CD4-positive, alpha-beta T cell (primary cell): ENCODE results near the gene PAQR4. TPM values are rescaled to one million over a fixed set of nuclear protein-coding genes. Genes with fewer than 3 reads are reported as not detected.

Experiments used
- ATAC-seq: fragments of 200-7000 bp; cut with Tn5 transposase; one replicate; pipeline ENCODE4 v1.10.0; 2022; ENCODE audit warnings: mild to moderate bottlenecking; ENCODE audit not compliant: poor library complexity
- CTCF ChIA-PET: fragments of 350-600 bp; sonication (Branson Sonifier 250); formaldehyde crosslinking; loops from one replicate; lab custom pipeline; 2021; ENCODE audit warnings: antibody characterized with exemption, inconsistent platforms; lab: Charles Lee
- POLR2A ChIA-PET: fragments of 350-600 bp; sonication (Branson Sonifier 250); formaldehyde crosslinking; loops from one replicate; lab custom pipeline; 2021; ENCODE audit warnings: antibody characterized with exemption, inconsistent platforms; lab: Charles Lee
- DNase-seq, 14 experiments: peaks; one replicate each; pipeline ENCODE4 v3.0.0-alpha.2; 2013 to 2020; ENCODE audit warnings: mixed read lengths in 2 of 14
- H3K27ac ChIP-seq, 2 donors: one replicate each; pipeline versions ENCODE4 v1.5.1 to v1.7.0; 2013; ENCODE audit warnings: low read length in 2 of 2, low read depth in 1 of 2, mild to moderate bottlenecking in 1 of 2
- H3K27me3 ChIP-seq, 2 experiments: 1 replicate in 1 of 2; 2 replicates in 1 of 2; pipeline versions ENCODE4 v1.6.1 to v1.7.0; 2013; ENCODE audit warnings: low read length in 2 of 2, control low read depth in 1 of 2, mild to moderate bottlenecking in 1 of 2, moderate library complexity in 1 of 2; ENCODE audit not compliant: insufficient read depth in 2 of 2, control insufficient read depth in 1 of 2
- H3K36me3 ChIP-seq: one replicate; pipeline ENCODE4 v1.6.1; 2013; ENCODE audit warnings: low read length, control low read depth; ENCODE audit not compliant: insufficient read depth
- H3K4me1 ChIP-seq: one replicate; pipeline ENCODE4 v1.6.1; 2013; ENCODE audit warnings: low read length, control low read depth; ENCODE audit not compliant: insufficient read depth
- H3K4me3 ChIP-seq: one replicate; pipeline ENCODE4 v1.5.1; 2013; ENCODE audit warnings: mild to moderate bottlenecking, low read length, moderate library complexity
- H3K9me3 ChIP-seq, 2 experiments: 1 replicate in 1 of 2; 2 replicates in 1 of 2; pipeline versions ENCODE4 v1.6.1 to v1.7.0; 2013; ENCODE audit warnings: low read length in 2 of 2, mild to moderate bottlenecking in 2 of 2, control low read depth in 1 of 2, moderate library complexity in 1 of 2; ENCODE audit not compliant: control insufficient read depth in 1 of 2, insufficient read depth in 1 of 2
- H3K27ac Mint-ChIP-seq: one replicate; pipeline ENCODE4 v1.8.0; 2020; ENCODE audit warnings: mixed read lengths
- H3K27me3 Mint-ChIP-seq: one replicate; pipeline ENCODE4 v1.8.0; 2021; ENCODE audit warnings: mixed read lengths
- H3K36me3 Mint-ChIP-seq: one replicate; pipeline ENCODE4 v1.8.0; 2021; ENCODE audit warnings: low read depth, mixed read lengths
- H3K4me1 Mint-ChIP-seq: one replicate; pipeline ENCODE4 v1.8.0; 2021; ENCODE audit warnings: low read depth, mixed read lengths
- H3K4me3 Mint-ChIP-seq: one replicate; pipeline ENCODE4 v1.8.0; 2020; ENCODE audit warnings: mild to moderate bottlenecking, mixed read lengths
- H3K9me3 Mint-ChIP-seq: one replicate; pipeline ENCODE4 v1.8.0; 2020; ENCODE audit warnings: mixed read lengths
- intact Hi-C, 2 experiments: fragments of 100-400 bp; cut with DNase I in 1 of 2; cut with micrococcal nuclease in 1 of 2; formaldehyde crosslinking; loops; one replicate each; pipeline versions ENCODE4 v1.15.1 to v1.9.0; 2023 to 2025; cut with DNase I, micrococcal nuclease
- polyA plus RNA-seq, 2 donors: library from polyadenylated mRNA; unstranded; fragments of 120-200 nt; gene quantifications; one replicate each; pipeline ENCODE4 v1.2.1, GENCODE V29; 2013
- total RNA-seq, 174 experiments: library from RNA in 2 of 174; stranded (reverse) in 2 of 174; gene quantifications; one replicate each; pipeline ENCODE4 v1.2.3 and lab custom pipeline; 2021 to 2026
- TF ChIP-seq, protein P1 (sequence below): fragments of 200-600 bp; IDR thresholded peaks from one replicate; pipeline ENCODE4 v1.8.0; 2022; ENCODE audit warnings: antibody characterized with exemption, mild to moderate bottlenecking

PAQR4 gene
- total RNA-seq (under 1 TPM; 0.39 to 0.44 TPM), total RNA-seq (lab: John Stamatoyannopoulos, UW) (0.20 to 56.6 (median 2.2) reads per million in 172 experiments)
- 2.6 TPM for polyA plus RNA-seq (2013, experiment 1 of 2)
- 3.1 TPM for polyA plus RNA-seq (2013, experiment 2 of 2)

DNA sequence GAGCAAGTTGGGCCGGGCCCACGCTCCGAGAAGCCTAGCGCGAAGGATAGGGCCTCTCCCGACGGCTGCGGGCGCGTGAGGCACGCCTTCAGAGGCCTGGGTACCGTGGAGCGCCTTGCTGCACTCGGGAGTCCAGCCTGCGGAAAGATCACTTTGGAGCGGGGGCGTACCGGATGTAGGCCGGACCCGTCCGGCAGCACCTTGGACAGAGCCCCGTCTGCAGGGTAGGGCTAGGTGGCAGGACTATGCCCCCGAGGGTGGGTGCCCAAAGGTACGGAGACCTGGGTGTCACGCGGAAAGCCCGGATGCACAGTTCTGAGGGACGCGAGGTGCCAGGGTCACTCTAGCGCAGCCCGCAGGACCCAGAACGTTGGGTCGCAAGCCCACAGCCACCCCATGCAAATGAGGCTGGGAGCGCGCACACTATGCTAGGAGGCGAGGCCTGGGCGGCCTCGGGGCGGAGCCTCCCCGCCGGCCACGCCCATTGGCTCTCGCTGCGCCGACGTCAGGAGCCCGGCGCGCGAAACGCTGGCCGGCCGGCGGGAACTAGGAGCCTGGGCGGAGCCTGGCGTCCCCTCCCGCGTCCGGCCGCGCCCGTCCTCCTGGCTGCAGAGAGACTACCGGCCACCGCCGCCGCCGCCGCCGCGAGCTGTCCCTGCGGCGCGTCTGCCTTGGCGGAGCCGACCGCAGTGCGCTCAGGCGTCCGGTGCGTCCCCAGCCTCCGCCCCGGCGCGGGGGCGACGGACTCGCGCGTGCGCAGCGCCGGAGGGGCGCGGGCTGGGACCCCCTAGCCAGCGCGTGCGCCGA lies at the start of gene PAQR4:
Gene PAQR4, plus strand, starts transcription at position 611 of the 807 bp plus-strand sequence. CDS start 327 bp downstream, outside the sequence.
- no peak within 1 kb of the TSS for H3K27ac ChIP-seq
- no peaks in the 10 kb centered on the region for H3K9me3 Mint-ChIP-seq
- H3K9me3 ChIP-seq: peaks cover 0 to 28% of the 10 kb centered on the region in 2 experiments
- H3K27me3 Mint-ChIP-seq: peaks cover 37% of the 10 kb centered on the region
- H3K4me3 Mint-ChIP-seq: peak within 1 kb of the TSS; percentile 81
- DNase-seq (peak; percentile 44 to 91 (median 66)), ATAC-seq (peak; percentile 69)
- peaks cover 63% of the 10 kb centered on the region for H3K4me1 ChIP-seq
- CTCF ChIA-PET: interaction anchor here (1.3 kb wide), 1 partner anchor 14 kb away, joined by 4 read pairs; no protein-coding TSS in a partner anchor
- H3K36me3 Mint-ChIP-seq: no peaks in the 10 kb centered on the region
- H3K4me1 Mint-ChIP-seq: peaks cover 27% of the 10 kb centered on the region
- peak within 1 kb of the TSS; percentile 56 for H3K4me3 ChIP-seq
- no peaks in the 10 kb centered on the region for H3K36me3 ChIP-seq
- POLR2A ChIA-PET: interaction anchor here (1.0 to 5.0 kb wide), 2 partner anchors 12 to 57 kb away, joined by 3 to 22 read pairs; partner anchors contain the start of genes FLYWCH1 and PKMYT1
- TF ChIP-seq, protein P1, sequence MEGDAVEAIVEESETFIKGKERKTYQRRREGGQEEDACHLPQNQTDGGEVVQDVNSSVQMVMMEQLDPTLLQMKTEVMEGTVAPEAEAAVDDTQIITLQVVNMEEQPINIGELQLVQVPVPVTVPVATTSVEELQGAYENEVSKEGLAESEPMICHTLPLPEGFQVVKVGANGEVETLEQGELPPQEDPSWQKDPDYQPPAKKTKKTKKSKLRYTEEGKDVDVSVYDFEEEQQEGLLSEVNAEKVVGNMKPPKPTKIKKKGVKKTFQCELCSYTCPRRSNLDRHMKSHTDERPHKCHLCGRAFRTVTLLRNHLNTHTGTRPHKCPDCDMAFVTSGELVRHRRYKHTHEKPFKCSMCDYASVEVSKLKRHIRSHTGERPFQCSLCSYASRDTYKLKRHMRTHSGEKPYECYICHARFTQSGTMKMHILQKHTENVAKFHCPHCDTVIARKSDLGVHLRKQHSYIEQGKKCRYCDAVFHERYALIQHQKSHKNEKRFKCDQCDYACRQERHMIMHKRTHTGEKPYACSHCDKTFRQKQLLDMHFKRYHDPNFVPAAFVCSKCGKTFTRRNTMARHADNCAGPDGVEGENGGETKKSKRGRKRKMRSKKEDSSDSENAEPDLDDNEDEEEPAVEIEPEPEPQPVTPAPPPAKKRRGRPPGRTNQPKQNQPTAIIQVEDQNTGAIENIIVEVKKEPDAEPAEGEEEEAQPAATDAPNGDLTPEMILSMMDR: no peak
- H3K27me3 ChIP-seq: peaks cover 35 to 46% of the 10 kb centered on the region in 2 experiments
- no peak within 1 kb of the TSS for H3K27ac Mint-ChIP-seq
- intact Hi-C loops: loop anchor here in 1 of 2 experiments (1.0 kb wide), 1 partner anchor 11 kb away; the partner anchor contains the start of gene PKMYT1

DNA sequence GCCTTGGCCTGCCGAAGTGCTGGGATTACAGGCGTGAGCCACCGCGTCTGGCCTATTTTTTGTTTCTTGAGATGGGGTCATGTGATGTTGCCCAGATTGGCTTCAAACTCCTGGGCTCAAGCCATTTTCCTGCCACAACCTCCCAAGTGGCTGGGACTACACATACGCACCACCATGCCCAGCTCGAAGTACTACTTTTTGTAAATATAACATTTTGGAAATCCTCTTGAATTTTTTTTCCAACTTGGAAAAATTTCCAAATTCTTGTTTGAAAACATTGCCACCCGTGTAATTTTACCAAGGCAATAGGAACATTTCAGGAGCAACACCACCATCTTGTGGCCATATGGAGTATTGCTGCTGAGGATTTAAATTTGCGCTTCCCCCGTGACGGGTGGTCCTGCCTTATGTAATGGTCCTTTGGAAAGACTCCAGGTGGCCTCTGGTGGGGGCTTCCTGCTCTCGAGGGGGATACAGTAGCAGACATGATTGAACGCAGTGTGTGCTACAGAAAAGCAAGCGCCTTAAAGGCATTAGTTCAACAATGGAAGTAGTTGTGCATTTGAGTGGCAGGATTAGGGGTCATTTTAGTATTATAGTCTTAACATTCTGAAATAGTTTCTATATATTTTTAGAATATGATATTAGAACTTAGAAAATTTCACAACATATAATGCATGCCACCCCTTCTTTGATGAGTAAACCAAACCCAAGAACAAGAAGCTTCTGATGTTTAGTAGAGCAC lies 49.5 kb upstream of the PAQR4 start:
- H3K4me1 ChIP-seq: peaks cover 3% of the 10 kb centered on the region
- CTCF ChIA-PET: interaction anchor here (0.8 to 1.7 kb wide), 5 partner anchors 14 to 51 kb away, joined by 3 to 6 read pairs (median 4); partner anchors contain the start of gene FLYWCH2
- ATAC-seq (peak; percentile 81), DNase-seq (peak; percentile 39 to 86 (median 54))
- H3K4me3 ChIP-seq: no peak overlapping the region
- Mint-ChIP-seq H3K27ac (peak overlapping the region; percentile 16), H3K27me3 (no peaks in the 10 kb centered on the region), H3K4me3 (no peak overlapping the region), H3K36me3 (peaks cover 42% of the 10 kb centered on the region), H3K4me1 (peaks cover 6% of the 10 kb centered on the region), H3K9me3 (no peaks in the 10 kb centered on the region)
- no peak overlapping the region for H3K27ac ChIP-seq
- intact Hi-C loops: loop anchor here (1.0 to 5.0 kb wide), 5 partner anchors 14 to 80 kb away; partner anchors contain the start of gene FLYWCH2 (in 1 of the 2)
- POLR2A ChIA-PET: interaction anchor here (0.9 to 1.2 kb wide), 2 partner anchors 8 to 13 kb away, joined by 3 to 4 read pairs; partner anchors contain the start of gene FLYWCH1
- TF ChIP-seq, protein P1: peak; percentile 95
- H3K9me3 ChIP-seq: no peaks in the 10 kb centered on the region
- no peaks in the 10 kb centered on the region for H3K27me3 ChIP-seq
- H3K36me3 ChIP-seq: peaks cover 20% of the 10 kb centered on the region

DNA sequence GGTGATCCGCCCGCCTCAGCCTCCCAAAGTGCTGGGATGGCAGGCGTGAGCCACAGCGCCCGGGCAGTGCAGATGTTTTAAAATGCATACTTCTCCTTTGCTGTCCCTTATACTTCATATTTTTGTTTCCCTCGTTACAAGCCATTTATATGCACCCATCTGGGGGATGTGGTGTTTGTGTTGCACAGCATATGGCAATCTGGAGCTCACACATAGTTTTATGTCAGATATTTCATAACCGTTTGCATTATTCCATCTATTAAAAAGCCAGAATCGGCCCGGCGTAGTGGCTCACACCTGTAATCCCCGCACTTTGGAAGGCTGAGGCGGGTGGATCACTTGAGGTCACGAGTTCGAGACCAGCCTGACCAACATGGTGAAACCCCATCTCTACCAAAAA lies 45.7 kb upstream of the PAQR4 start:
- TF ChIP-seq, protein P1: no peak
- ATAC-seq: no peak

More for the DNA sequence above, 45.7 kb upstream of the PAQR4 start:
- Mint-ChIP-seq H3K36me3 (peaks cover 34% of the 10 kb centered on the region), H3K4me1 (peaks cover 19% of the 10 kb centered on the region), H3K27me3 (no peaks in the 10 kb centered on the region), H3K4me3 (no peak overlapping the region), H3K9me3 (no peaks in the 10 kb centered on the region), H3K27ac (no peak overlapping the region)
- Histone ChIP-seq H3K9me3 (no peaks in the 10 kb centered on the region), H3K27ac (no peak overlapping the region), H3K4me3 (no peak overlapping the region), H3K36me3 (peaks cover 12% of the 10 kb centered on the region), H3K27me3 (no peaks in the 10 kb centered on the region), H3K4me1 (peaks cover 15% of the 10 kb centered on the region)
- DNase-seq: no peak
- ChIA-PET POLR2A (no interaction called here), CTCF (interaction anchor here (1.3 kb wide), 2 partner anchors 49 to 85 kb away, joined by 3 read pairs; no protein-coding TSS in a partner anchor)
- intact Hi-C loops: no loop called here
